ENCODE data around the gene CCDC91. TPM values are rescaled to one million over a fixed set of nuclear protein-coding genes. Genes with fewer than 3 reads are reported as not detected.

The CCDC91 gene
- total and polyA plus RNA-seq, 2 donors from 2014 or later, result 17.5 to 35.7 TPM

DNA sequence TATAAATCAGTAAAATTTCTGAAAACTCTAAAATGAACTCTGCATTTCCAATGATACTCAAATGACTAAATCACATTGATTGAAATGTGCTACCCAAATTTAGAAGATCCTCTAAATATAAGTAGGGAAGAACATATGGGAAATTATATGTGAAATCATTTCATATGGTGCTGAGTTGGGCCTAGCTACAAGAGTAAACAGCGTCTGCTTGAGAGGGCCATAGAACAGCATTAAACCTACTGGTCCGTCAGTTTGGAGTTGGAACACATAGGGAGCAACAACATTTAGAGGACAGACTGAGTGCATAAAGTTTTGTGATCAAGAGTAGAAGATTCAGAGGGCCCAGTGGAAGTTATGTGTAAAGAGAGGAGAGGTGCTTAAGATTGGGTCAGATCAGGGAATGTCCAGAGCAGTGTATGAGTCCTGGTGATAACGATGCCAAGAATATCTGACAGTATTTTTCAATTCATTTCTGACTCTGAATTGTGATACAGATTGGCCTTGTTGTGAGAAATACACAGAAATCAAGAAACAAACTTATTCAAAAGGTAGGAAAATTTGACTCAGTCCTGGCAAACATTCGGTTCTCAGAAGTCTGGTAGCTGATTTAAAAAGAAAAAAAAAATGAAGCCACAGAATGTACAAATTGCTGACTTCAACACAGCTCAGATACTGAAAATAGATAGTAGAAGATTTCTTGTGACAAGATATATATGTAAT is 362.2 kb downstream of the CCDC91 start:
- Histone ChIP-seq H3K27ac (ENCODE audit: low read depth in 2 of 2, low read length in 2 of 2) (no peak overlapping the region), H3K4me1 (ENCODE audit: control insufficient read depth in 2 of 3, insufficient read depth in 2 of 3, low read depth in 1 of 3, low read length in 3 of 3) (no peaks in the 10 kb centered on the region), H3K36me3 (ENCODE audit: control insufficient read depth in 2 of 3, insufficient read depth in 3 of 3, low read length in 3 of 3) (no peaks in the 10 kb centered on the region), H3K9me3 (ENCODE audit: control insufficient read depth in 2 of 3, insufficient read depth in 1 of 3, low read length in 3 of 3) (no peaks in the 10 kb centered on the region), H3K27me3 (ENCODE audit: control insufficient read depth, insufficient read depth, low read length) (no peaks in the 10 kb centered on the region), H3K4me3 (ENCODE audit: low read length in 3 of 3) (no peak overlapping the region), H3K9ac (ENCODE audit: low read length in 3 of 3) (no peak overlapping the region)
- intact Hi-C loops (cut with DNase I), result no loop called here
- FAIRE-seq, result no peak
- no peak for DNase-seq
- TF ChIP-seq CTCF (IDR thresholded peaks at IDR 0.05; ENCODE audit: borderline replicate concordance, extremely low read depth, insufficient read depth), result no peak

GRCh38 chr12:28555748-28556147 is 365.5 kb downstream of the CCDC91 start:
- no peaks in the 10 kb centered on the region for H3K27me3 ChIP-seq (ENCODE audit: control insufficient read depth, insufficient read depth, low read length)
- intact Hi-C loops (cut with DNase I), result no loop called here
- no peaks in the 10 kb centered on the region for H3K9me3 ChIP-seq (ENCODE audit: control insufficient read depth in 2 of 3, insufficient read depth in 1 of 3, low read length in 3 of 3)

DNA sequence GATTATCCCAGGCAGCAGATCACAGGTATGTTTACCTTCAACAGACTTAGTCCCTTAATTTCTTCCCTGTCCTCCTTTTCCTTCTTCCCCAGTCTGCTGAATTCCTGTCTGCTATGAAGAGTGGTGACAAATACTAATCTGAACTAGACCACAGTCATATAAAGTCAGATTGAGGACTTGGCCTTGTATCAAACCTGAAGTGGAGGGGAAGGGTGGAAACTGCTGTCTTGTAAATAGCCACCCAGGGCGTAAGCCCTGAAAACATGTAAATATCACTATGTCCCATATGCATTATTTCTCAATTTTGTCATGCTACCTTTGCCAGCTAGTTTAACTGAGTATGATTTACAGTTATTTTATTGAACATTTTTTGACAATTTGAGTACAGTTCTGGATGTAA is 368.0 kb downstream of the CCDC91 start:
- intact Hi-C loops (cut with DNase I), result no loop called here
- H3K27me3 ChIP-seq (ENCODE audit: control insufficient read depth, insufficient read depth, low read length), result no peaks in the 10 kb centered on the region
- no peak overlapping the region for H3K9ac ChIP-seq (ENCODE audit: low read length in 3 of 3)
- no peak overlapping the region for H3K27ac ChIP-seq (ENCODE audit: low read depth in 2 of 2, low read length in 2 of 2)
- H3K4me3 ChIP-seq (ENCODE audit: low read length in 3 of 3), result no peak overlapping the region
- no peaks in the 10 kb centered on the region for H3K4me1 ChIP-seq (ENCODE audit: control insufficient read depth in 2 of 3, insufficient read depth in 2 of 3, low read depth in 1 of 3, low read length in 3 of 3)
- no peaks in the 10 kb centered on the region for H3K9me3 ChIP-seq (ENCODE audit: control insufficient read depth in 2 of 3, insufficient read depth in 1 of 3, low read length in 3 of 3)
- no peak for TF ChIP-seq CTCF (IDR thresholded peaks at IDR 0.05; ENCODE audit: borderline replicate concordance, extremely low read depth, insufficient read depth)
- DNase-seq, result no peak
- H3K36me3 ChIP-seq (ENCODE audit: control insufficient read depth in 2 of 3, insufficient read depth in 3 of 3, low read length in 3 of 3), result no peaks in the 10 kb centered on the region
- FAIRE-seq, result no peak

More at GRCh38 chr12:28555748-28556147, 365.5 kb downstream of the CCDC91 start:
- FAIRE-seq, result no peak
- Histone ChIP-seq H3K4me1 (ENCODE audit: control insufficient read depth in 2 of 3, insufficient read depth in 2 of 3, low read depth in 1 of 3, low read length in 3 of 3) (no peaks in the 10 kb centered on the region), H3K9ac (ENCODE audit: low read length in 3 of 3) (no peak overlapping the region), H3K4me3 (ENCODE audit: low read length in 3 of 3) (no peak overlapping the region), H3K27ac (ENCODE audit: low read depth in 2 of 2, low read length in 2 of 2) (no peak overlapping the region), H3K36me3 (ENCODE audit: control insufficient read depth in 2 of 3, insufficient read depth in 3 of 3, low read length in 3 of 3) (no peaks in the 10 kb centered on the region)
- no peak for DNase-seq
- TF ChIP-seq CTCF (IDR thresholded peaks at IDR 0.05; ENCODE audit: borderline replicate concordance, extremely low read depth, insufficient read depth), result no peak

Measured in kidney (tissue), 14 donors.